OCI-M2 (cell line): Measurements from ENCODE around the gene HOXB5.

Experiments
- DNase-seq: peaks from one replicate; lab custom pipeline; 2025; ENCODE audit not compliant: unreplicated experiment; lab: John Stamatoyannopoulos, UW

The HOXB5 gene

DNA sequence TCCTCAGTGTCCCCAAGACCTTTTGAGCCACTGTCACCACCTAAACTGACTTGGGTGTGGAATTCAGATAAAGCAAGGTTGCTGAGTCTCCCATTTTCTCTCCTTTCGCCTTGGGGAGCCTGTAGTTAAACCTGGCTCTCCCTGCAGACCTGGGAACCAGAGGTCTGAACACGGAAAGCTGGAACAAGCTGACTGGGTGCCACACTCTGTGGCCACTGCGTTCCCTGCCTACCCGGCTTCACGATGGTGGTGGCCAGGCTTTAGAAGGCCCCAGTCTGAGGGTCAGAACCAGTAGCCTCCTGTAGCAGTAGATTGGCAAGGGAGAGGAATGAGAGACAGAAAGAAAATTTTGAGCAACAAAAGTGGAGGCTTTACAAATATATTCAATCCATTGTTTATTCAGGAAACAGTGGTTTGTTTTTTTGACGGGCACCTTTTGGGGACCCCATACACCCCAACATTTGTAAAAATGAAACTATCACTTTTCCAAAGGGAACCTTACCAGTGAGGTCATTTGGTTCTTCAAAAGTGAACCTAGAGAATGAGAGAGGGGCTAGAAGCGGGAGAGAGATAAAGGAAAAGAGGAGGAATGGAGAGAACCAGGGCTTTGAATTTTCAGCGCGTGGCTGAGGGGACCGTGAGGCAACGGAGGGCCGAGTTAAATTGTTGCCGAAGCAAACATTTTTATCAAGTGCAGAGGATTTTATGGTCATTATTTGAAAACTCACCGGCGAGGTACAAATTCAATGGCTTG is 23.3 kb upstream of the HOXB5 start:
- DNase-seq: no peak

- no peak for DNase-seq
These were observed 22.6 kb upstream of the HOXB5 start for GRCh38 chr17:48615963-48616716.

DNA sequence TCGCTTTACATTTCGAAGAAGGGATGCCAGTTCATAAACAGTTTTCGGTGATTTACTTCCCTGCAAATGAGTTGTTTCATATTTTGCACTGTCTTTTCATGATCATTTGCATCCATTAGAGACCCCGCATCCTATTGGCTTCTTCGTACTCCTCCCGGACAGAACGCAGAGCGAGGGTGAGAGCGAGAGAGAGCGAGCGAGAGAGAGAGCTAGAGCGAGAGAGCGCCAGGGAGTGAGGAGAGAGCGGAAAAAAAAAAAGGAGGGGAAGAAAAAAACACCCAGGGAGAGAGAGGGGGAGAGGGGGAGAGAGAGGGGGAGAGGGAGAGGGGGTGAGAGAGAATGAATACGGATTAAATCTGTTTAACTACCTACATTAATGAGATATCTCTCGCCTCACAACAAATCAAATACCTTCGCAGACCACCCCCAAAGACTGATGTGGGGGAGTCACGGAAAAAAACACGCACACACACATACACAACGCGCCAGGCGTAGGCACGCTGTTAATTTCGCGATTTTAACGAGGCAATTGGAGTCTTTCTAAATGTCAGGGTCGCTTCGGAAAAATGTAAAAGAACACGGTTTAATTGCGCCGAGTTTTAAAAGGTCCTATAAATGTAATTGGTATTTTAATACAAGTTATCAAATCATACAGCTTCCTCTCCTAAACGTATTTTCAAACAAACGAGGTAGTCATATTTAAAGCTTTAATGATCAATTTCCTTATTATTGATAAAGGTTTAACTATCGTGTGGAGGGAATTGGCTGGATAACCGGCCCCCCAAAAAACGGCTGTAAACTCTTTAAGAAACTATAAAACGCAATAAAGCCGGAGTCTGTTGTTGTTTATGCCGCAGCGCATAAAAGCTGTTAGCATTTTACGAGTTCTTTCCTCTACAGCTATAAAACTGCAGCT is 21.7 kb upstream of the HOXB5 start, which contains the start of gene HOXB8:
Gene HOXB8, minus strand, starts transcription at position 246 of the 916 bp plus-strand sequence. CDS start 588 bp downstream, outside the sequence.
- DNase-seq: no peak

GRCh38 chr17:48613862-48614694 is 20.5 kb upstream of the HOXB5 start:
- DNase-seq: no peak

- no peak for DNase-seq
These were observed 19.5 kb upstream of the HOXB5 start for GRCh38 chr17:48612854-48613691.

DNA sequence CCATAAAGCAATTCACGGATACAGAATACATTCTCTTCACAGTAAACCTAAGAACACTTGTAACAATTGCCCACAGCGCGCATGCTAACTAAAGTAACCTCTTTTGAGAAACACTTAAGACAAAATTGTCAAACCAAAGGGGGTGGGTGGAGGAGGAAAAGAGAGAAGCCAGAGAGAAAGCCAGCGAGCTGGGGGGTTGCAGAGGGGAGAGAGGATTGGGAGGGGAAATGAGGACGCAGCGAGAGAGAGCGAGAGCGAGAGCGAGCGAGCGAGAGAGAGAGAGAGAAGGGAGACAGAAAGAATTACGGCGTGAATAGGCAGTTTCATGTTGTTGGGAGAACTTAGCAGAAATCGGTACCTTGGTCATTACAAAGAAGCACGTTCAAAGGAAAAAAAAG is 18.9 kb upstream of the HOXB5 start:
- no peak for DNase-seq

- DNase-seq: no peak
These were observed 18.3 kb upstream of the HOXB5 start for GRCh38 chr17:48611681-48612455.

- no peak for DNase-seq
These were observed 17.6 kb upstream of the HOXB5 start for GRCh38 chr17:48611213-48611612.

DNA sequence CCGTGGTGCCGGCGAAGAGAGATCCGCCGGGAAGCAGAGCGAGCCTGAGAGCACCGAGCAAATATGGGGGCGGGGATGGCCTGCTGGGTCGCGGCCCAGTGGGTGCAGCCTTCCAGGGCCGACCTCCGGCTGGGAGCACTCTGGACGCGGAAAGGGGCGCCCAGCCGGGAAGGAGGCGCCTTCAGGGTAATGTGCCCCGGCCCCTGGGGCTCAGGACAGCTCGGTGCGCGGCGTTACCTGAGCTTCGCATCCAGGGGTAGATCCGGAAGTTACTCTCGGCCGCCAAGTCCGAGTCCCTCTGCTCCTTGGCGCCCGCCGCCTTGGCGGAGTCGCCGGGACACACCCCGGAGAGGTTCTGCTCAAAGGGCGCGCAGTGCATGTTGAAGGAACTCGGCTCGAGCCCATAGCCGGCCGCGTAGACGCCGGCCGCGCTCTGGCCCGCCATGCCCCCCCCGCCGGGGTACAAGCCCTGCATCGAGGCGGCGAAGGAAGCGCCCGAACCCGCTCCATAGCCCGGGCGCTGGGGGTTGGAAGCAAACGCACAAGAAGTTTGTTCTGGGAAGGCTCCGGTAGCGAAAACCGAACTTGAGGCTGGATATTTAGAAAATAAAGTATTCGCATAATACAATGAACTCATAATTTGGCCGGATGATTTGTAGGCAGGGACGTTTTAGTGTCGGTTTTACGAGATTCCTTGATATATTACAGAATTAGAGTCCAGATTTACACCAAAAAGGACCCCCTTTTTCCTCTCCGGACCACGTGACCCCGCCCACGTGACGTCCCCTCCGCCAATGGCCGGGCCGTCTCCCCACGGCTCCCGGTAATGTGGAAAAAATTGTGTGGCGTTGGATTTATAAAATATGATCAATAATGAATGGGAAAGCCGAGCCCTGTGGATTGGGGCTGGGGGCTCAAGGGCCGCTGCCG is 17.0 kb upstream of the HOXB5 start, which contains the start of gene HOXB7:
Gene HOXB7, minus strand, starts transcription at position 736 of the 930 bp plus-strand sequence. Its CDS starts 99 bp downstream, at position 637.
- DNase-seq: no peak

DNA sequence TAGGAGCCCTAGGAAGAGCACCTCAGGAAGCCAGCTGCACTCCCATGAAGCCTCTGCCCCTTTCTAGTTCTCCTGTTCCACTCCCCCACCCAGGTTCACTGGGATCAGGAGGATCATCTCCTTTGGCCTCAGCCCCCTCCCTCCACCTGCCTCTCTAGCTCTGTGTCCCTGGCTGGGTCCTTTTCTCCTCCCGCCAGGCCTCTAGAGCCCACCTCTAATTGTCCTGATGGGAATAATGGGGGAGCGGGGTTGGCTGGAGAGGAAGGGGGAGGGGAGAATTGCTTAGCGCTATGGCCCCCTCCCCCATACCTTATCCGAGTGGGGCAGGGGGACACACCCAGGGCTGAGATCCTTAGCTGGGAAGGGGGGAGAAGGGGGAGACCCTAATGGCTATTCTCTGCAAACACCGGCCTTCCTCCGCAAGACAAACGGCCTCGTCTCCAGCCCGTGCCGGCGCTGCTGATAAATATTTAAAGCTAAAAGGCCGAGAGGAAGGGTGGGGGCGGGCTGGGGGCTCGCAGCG is 16.2 kb upstream of the HOXB5 start:
- no peak for DNase-seq

GRCh38 chr17:48609033-48609432 is 15.5 kb upstream of the HOXB5 start:
- no peak for DNase-seq

- no peak for DNase-seq
These were observed 14.9 kb upstream of the HOXB5 start for GRCh38 chr17:48608494-48608834.

DNA sequence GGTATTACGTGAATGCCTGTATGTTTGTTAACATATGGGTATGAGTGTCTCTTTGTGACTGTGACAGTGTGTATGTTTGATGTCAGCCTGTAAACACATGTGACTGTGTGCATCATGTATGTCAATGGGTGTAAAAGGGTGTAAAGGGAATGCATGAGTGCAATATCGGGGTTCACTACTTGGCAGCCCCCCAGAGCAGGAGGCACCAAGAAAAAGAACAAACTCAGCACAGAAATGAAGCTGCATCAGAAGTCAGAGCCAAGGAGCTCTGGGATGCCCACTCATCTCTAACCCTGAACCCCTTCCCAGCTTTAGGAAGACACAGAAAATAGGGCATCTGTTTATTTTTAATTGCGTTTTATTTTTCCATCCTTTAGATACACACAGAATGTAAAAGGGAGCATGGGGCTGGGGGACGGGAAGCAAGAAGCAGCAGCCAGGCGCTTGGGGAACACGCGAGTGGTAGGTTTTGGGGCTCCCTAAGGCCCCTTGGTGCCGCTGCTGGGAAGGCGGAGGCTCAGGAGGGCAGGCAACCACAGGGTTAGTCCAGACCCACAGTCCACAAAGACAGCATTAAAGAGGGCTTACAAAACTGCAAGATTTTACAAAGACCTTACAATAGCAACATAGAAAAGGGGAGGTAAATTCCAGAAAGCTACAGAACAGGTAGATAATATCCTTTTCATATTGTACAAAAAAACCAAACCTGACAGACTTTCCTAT is 13.5 kb upstream of the HOXB5 start:
- DNase-seq: no peak

DNA sequence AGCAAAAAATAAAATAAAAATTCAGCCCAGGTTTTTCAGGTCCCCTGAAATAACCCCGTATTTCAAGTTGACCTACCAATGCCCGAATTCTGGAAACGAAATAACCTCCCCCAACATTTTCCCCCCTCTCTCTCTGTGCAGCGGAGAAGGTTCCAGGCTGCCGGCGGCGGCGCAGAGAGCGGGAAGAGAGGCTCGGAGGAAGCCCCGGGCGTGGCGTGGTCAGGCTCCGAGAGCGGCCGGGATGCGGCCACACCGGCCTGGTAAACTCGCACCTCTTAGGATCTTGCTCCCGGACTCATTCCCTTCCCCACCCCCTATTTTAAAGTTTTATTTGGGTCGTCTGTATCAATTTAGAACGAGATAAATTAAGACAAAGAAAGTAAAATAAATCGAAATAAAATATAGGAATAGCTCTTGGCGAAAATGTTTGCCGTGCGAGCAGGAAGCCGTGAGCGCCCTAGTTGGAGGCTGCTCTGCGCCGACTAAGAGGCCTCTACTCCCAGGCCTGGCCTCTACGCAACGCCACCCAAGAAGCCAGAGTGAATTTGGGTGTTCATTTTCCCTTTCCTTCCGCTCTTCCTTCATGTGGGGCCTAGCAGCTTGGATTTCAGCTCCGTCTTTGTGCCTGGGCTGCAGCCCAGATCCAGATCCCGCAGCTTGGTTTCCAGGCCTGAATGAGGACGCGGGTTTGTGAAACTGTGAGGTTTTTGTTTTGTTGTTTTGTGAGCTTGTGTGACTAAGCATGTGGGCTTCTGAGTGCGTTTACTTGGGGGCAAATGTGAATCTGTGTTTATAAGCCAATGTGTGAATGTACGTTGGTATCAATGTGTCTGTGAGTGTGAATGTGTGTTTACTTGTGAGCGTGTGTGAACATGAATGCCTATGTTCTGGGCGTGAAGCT is 12.7 kb upstream of the HOXB5 start:
- DNase-seq: no peak

DNA sequence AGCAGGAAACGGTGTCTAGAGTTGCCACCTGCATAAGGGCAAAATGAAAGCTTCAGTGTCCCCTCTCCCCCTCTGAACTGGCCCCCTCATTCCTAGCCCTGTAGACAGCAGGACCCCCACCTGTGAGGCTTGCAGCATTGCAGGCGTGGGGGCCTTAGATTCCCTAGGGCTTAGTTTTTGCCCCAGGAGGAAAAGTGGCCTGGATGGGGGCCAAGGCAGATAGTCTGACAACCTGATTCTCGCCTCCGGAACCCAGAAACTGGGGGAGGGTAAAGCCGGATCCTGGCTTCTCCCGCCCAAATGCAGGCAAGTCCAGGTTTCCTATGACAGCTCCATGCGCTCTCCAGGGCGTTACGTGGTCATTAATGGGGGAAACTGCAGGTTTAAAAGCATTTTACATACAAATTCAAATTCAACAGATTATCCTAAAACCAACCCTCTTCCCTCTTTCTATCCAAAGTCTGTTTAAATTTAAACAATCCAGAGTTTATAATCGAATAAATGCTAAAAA is 11.9 kb upstream of the HOXB5 start:
- DNase-seq: no peak
